HG03060 (cell line): ENCODE data around the gene TMEFF2.

ENCODE experiments used
- ATAC-seq: cut with Tn5 transposase; IDR thresholded peaks from one replicate; pipeline ENCODE4 v1.9.1; 2021; ENCODE audit warnings: low read depth, moderate number of reproducible peaks; ENCODE audit not compliant: unreplicated experiment

Gene TMEFF2

GRCh38 chr2:191915750-191916149 lies 279.0 kb downstream of the TMEFF2 start:
- ATAC-seq, result no peak

- no peak for ATAC-seq
These were observed 280.9 kb downstream of the TMEFF2 start for GRCh38 chr2:191913796-191914195.

- ATAC-seq, result no peak
These were observed 282.0 kb downstream of the TMEFF2 start for GRCh38 chr2:191912764-191913163.

GRCh38 chr2:191910518-191910917 lies 284.2 kb downstream of the TMEFF2 start:
- ATAC-seq, result no peak

GRCh38 chr2:191908874-191909273 lies 285.9 kb downstream of the TMEFF2 start:
- no peak for ATAC-seq

- ATAC-seq, result no peak
These were observed 287.2 kb downstream of the TMEFF2 start for GRCh38 chr2:191907545-191907944.

- no peak for ATAC-seq
These were observed 287.6 kb downstream of the TMEFF2 start for GRCh38 chr2:191907091-191907490.

GRCh38 chr2:191905336-191905735 lies 289.4 kb downstream of the TMEFF2 start:
- ATAC-seq, result no peak

GRCh38 chr2:191901031-191901430 lies 293.7 kb downstream of the TMEFF2 start:
- no peak for ATAC-seq

- no peak for ATAC-seq
These were observed 295.3 kb downstream of the TMEFF2 start for GRCh38 chr2:191899410-191899809.
